Measurements from ENCODE around the gene USP32.

DNA sequence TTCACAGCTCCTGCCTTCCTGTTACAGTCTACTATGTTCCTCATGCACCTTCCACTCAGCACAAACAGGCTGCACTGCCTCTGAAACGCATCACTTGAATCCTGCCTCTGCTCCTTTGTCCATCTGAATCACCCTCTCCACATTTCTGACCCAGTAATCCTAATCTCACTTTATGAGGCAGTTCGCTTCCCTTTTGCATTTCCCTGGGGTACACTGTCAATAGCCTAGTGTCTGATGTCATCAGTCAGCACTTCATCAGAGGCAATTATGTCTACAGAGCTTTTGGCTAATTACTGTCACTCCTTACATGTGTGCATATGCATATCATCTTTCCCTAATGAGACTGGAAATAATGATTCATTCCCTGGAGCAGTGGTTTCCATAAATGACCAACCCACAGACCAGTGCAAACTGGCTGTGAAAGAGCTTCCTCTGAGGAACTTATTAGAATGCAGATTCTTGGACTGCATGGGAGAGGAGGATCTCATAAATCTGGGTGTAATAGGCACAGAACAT, 218.6 kb downstream of the USP32 start:
- TF ChIP-seq EZH2 (IDR thresholded peaks at IDR 0.05; ENCODE audit: borderline replicate concordance, low read depth, low read length, severe bottlenecking) (no peak), POLR2AphosphoS5 (IDR thresholded peaks at IDR 0.05; ENCODE audit: insufficient read depth, low read depth, low read length) (no peak), POLR2A (IDR thresholded peaks at IDR 0.05; ENCODE audit: low read depth, low read length) (no peak), FOS (IDR thresholded peaks at IDR 0.05; ENCODE audit: borderline replicate concordance, insufficient read depth, low read length) (no peak), GATA2 (IDR thresholded peaks at IDR 0.05; ENCODE audit: insufficient read depth, insufficient read length, low read depth, low read length) (no peak), JUN (IDR thresholded peaks at IDR 0.05; ENCODE audit: borderline replicate concordance, insufficient read depth, insufficient read length, low read depth) (no peak)
- TF ChIP-seq, protein P1, sequence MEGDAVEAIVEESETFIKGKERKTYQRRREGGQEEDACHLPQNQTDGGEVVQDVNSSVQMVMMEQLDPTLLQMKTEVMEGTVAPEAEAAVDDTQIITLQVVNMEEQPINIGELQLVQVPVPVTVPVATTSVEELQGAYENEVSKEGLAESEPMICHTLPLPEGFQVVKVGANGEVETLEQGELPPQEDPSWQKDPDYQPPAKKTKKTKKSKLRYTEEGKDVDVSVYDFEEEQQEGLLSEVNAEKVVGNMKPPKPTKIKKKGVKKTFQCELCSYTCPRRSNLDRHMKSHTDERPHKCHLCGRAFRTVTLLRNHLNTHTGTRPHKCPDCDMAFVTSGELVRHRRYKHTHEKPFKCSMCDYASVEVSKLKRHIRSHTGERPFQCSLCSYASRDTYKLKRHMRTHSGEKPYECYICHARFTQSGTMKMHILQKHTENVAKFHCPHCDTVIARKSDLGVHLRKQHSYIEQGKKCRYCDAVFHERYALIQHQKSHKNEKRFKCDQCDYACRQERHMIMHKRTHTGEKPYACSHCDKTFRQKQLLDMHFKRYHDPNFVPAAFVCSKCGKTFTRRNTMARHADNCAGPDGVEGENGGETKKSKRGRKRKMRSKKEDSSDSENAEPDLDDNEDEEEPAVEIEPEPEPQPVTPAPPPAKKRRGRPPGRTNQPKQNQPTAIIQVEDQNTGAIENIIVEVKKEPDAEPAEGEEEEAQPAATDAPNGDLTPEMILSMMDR (IDR thresholded peaks at IDR 0.05; ENCODE audit: extremely low read depth in 1 of 2, insufficient read depth in 1 of 2, low read depth in 1 of 2, low read length in 2 of 2): no peak
- TF ChIP-seq, protein P2, sequence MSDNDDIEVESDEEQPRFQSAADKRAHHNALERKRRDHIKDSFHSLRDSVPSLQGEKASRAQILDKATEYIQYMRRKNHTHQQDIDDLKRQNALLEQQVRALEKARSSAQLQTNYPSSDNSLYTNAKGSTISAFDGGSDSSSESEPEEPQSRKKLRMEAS (IDR thresholded peaks at IDR 0.05; ENCODE audit: insufficient read depth, insufficient read length): no peak

Data from endothelial cell of umbilical vein (primary cell).